Chondrocyte (in vitro differentiated cells): ENCODE data around the gene ELMO2. TPM values are rescaled to one million over a fixed set of nuclear protein-coding genes. Genes with fewer than 3 reads are reported as not detected.

Experiments used
- DNase-seq: peaks from one replicate; pipeline ENCODE4 v3.0.0; 2021; ENCODE audit warnings: mixed read lengths, low spot score
- H3K27ac Mint-ChIP-seq: one replicate; pipeline ENCODE4 v1.8.0; 2021; ENCODE audit warnings: mild to moderate bottlenecking, moderate library complexity, mixed read lengths; ENCODE audit not compliant: unreplicated experiment
- H3K27me3 Mint-ChIP-seq: 2 replicates; pipeline ENCODE4 v1.8.0; 2021; ENCODE audit warnings: low read depth, mixed read lengths
- H3K36me3 Mint-ChIP-seq: 2 replicates; pipeline ENCODE4 v1.8.0; 2021; ENCODE audit warnings: low read depth, mixed read lengths
- H3K4me1 Mint-ChIP-seq: 2 replicates; pipeline ENCODE4 v1.8.0; 2021; ENCODE audit warnings: low read depth, mild to moderate bottlenecking, mixed read lengths
- H3K4me3 Mint-ChIP-seq: one replicate; pipeline ENCODE4 v1.8.0; 2021; ENCODE audit warnings: mild to moderate bottlenecking, moderate library complexity, mixed read lengths; ENCODE audit not compliant: unreplicated experiment
- H3K9me3 Mint-ChIP-seq: 2 replicates; pipeline ENCODE4 v1.8.0; 2021; ENCODE audit warnings: low read depth, mixed read lengths
- CTCF ChIP-seq: fragments of 200-600 bp; sonication (generic); IDR thresholded peaks from 2 replicates; pipeline ENCODE4 v1.5.0; 2021; ENCODE audit warnings: antibody characterized with exemption, mild to moderate bottlenecking, moderate library complexity
- total RNA-seq: library from RNA; stranded (reverse); gene quantifications from 3 replicates; pipeline ENCODE4 v1.2.1, GENCODE V29; 2021

Gene ELMO2
- total RNA-seq, 1 donor from 2014 or later = 52.9 TPM

DNA sequence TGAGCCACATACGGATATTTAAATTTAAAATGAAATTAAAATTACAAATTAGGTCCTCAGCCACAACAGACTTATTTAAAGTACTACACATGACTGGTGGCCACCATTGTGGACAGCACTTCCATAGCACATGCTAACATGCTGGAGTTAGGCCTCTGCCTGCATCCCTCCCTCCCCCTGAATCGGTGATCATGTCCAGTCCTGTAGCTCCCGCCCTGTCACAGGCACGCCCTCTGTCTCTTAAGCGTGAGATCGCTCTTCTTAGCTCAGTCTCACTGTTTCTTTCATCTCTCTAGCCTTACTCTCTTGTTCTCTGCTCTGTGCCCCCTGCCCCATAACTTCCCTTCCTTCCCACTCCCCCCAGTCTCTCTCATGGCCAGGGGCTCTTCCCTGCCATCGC, 28.9 kb downstream of the ELMO2 start:
- Mint-ChIP-seq H3K4me1 (no peaks in the 10 kb centered on the region), H3K27ac (peak overlapping the region; percentile 8), H3K4me3 (no peak overlapping the region), H3K9me3 (no peaks in the 10 kb centered on the region), H3K27me3 (no peaks in the 10 kb centered on the region), H3K36me3 (peaks cover 50% of the 10 kb centered on the region)
- TF ChIP-seq CTCF = no peak
- DNase-seq = no peak

DNA sequence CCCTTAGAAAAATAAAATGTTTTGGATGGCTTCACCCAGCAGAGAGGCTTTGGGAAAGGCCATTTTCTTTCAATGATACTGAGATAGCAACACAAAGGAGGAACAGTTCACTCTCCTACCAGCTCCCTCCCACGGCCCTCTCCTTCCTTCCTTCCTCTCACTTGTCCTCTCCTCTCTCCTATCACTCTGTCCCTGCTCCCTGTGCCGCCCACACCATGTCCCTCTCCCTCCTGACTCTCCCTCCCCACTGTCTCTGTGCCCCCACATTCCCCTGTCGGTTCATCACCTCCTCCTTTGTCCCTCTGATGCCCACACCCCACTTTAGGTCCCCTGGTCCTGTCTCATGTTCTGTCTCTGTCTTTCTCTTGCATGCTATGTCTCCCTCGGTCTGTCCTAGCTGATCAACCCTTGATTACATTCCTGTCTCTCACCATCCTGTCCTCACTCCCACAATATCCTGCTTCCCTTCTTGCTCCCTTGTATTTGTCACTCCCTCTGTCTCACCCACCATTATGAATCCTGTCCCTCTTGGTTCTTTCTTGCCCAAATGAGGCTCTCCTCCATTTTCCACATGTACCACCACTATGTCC, 30.1 kb downstream of the ELMO2 start:
- Mint-ChIP-seq H3K9me3 (no peaks in the 10 kb centered on the region), H3K27ac (peak overlapping the region; percentile 50), H3K27me3 (no peaks in the 10 kb centered on the region), H3K36me3 (peaks cover 55% of the 10 kb centered on the region), H3K4me1 (no peaks in the 10 kb centered on the region), H3K4me3 (no peak overlapping the region)
- no peak for TF ChIP-seq CTCF
- DNase-seq = no peak

- Mint-ChIP-seq H3K4me3 (no peak overlapping the region), H3K9me3 (no peaks in the 10 kb centered on the region), H3K4me1 (no peaks in the 10 kb centered on the region), H3K36me3 (peaks cover 59% of the 10 kb centered on the region), H3K27ac (no peak overlapping the region), H3K27me3 (no peaks in the 10 kb centered on the region)
- DNase-seq = no peak
- TF ChIP-seq CTCF = no peak
These were observed 30.6 kb downstream of the ELMO2 start for GRCh38 chr20:46375771-46376170.

DNA sequence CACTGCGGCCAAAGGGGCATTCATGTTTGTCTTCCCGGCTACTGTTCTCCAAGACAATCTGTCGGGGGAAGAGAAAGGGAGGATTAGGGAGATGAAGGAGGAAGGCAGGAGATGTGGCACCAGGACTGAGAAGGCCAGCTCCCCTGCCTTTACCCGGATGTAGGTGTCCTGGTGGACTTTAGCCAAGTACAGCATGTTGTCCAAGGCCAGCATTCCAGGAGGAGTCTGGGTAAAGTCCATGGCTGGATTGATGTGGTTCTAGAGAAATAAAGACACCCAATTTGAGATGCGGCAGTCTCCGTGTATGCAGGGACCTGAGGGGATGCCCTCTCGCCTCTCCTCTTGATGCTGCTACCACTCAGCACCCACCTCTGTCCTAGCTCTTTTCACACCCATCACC, 32.0 kb downstream of the ELMO2 start:
- DNase-seq = no peak
- Mint-ChIP-seq H3K4me3 (no peak overlapping the region), H3K4me1 (no peaks in the 10 kb centered on the region), H3K27ac (no peak overlapping the region), H3K27me3 (no peaks in the 10 kb centered on the region), H3K9me3 (no peaks in the 10 kb centered on the region), H3K36me3 (peaks cover 60% of the 10 kb centered on the region)
- no peak for TF ChIP-seq CTCF

DNA sequence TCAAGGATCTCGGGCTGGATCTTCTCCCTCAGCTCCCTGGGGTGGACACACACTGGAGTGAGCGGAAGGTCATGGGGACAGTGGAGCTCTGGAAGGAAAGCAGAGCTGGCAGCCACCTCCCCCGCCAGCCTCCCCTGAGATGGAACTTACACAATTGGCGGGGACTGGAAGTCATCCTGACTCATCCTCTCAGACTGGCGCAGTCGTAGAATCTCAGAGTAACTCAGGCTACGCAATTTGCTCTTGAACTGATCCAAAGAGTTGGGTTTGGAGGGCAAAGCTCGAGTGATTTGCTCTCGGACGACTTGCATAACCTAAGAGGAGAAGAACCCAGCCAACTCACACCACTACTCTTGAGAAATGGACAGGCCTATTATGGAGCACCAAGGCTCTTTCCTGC, 34.8 kb downstream of the ELMO2 start:
- no peaks in the 10 kb centered on the region for H3K27me3 Mint-ChIP-seq
- DNase-seq = no peak
- H3K4me3 Mint-ChIP-seq = no peak overlapping the region
- H3K9me3 Mint-ChIP-seq = no peaks in the 10 kb centered on the region
- no peaks in the 10 kb centered on the region for H3K4me1 Mint-ChIP-seq
- no peak overlapping the region for H3K27ac Mint-ChIP-seq
- peaks cover 61% of the 10 kb centered on the region for H3K36me3 Mint-ChIP-seq
- no peak for TF ChIP-seq CTCF
